K562 (cell line): ENCODE measurements around the gene RNF121. TPM values are rescaled to one million over a fixed set of nuclear protein-coding genes. Genes with fewer than 3 reads are reported as not detected.

ENCODE experiments used
- ATAC-seq: fragments of 200-7000 bp; cut with Tn5 transposase; 3 replicates; pipeline ENCODE4 v1.9.1; 2020; ENCODE audit warnings: moderate library complexity
- BruUV-seq: library from RNA; stranded (reverse); fragments of 400-500 nt; replicated peaks from 2 replicates; lab custom pipeline; 2021; lab: Mats Ljungman, UMichigan
- CTCF ChIA-PET: fragments of 300-600 bp; formaldehyde crosslinking; extraction: SDS; loops from one replicate; lab custom pipeline; 2021; ENCODE audit warnings: low intra/inter-chr PET ratio; lab: Yijun Ruan, JAX
- POLR2A ChIA-PET: fragments of 300-600, 350-650 bp; sonication (Branson Sonifier 250); formaldehyde crosslinking; extraction: SDS; loops from one replicate; lab custom pipeline; 2021; ENCODE audit warnings: antibody characterized with exemption, inconsistent platforms; lab: Yijun Ruan, JAX
- DNase-seq, 4 experiments: peaks; one replicate each; pipeline versions ENCODE4 v3.0.0 to v3.0.0-alpha.2; 2011 to 2018; ENCODE audit warnings: low spot score in 3 of 4, mixed read lengths in 3 of 4; ENCODE audit errors: extremely low read depth in 1 of 4
- FAIRE-seq: peaks from 2 replicates; lab custom pipeline; 2011; peaks lifted over from hg19 to GRCh38; lab: Jason Lieb, UNC
- H2AFZ ChIP-seq: 2 replicates; pipeline ENCODE4 v1.6.0; 2011; ENCODE audit warnings: low read depth, low read length, control low read depth, inconsistent platforms
- H3K27ac ChIP-seq: fragments of 200-600 bp; 3 replicates; pipeline ENCODE4 v1.8.0; 2011; ENCODE audit warnings: low read depth, mild to moderate bottlenecking, control low read depth, inconsistent platforms, low read length, moderate library complexity, mixed read lengths; ENCODE audit errors: extremely low read depth
- H3K27me3 ChIP-seq, 2 experiments: fragments of 300-600 bp in 1 of 2; 2 replicates in 1 of 2; 3 replicates in 1 of 2; pipeline versions ENCODE4 v1.6.0 to v1.8.0; 2011; ENCODE audit warnings: inconsistent platforms in 2 of 2, low read length in 2 of 2, mild to moderate bottlenecking in 1 of 2, mixed read lengths in 1 of 2, moderate library complexity in 1 of 2; ENCODE audit not compliant: control insufficient read depth in 2 of 2, insufficient read depth in 2 of 2
- H3K36me3 ChIP-seq: fragments of 300-600 bp; 3 replicates; pipeline ENCODE4 v1.8.0; 2011; ENCODE audit warnings: mild to moderate bottlenecking, low read length, inconsistent platforms; ENCODE audit not compliant: control insufficient read depth, insufficient read depth
- H3K4me1 ChIP-seq, 2 experiments: fragments of 200-600 bp in 1 of 2; replicated peaks in 1 of 2; 2 replicates in 1 of 2; 3 replicates in 1 of 2; pipeline versions ENCODE4 v1.5.1 to v1.8.0; 2011; ENCODE audit warnings: inconsistent platforms in 2 of 2, low read length in 2 of 2, mild to moderate bottlenecking in 1 of 2, mixed read lengths in 1 of 2, moderate library complexity in 1 of 2; ENCODE audit not compliant: control insufficient read depth in 2 of 2, insufficient read depth in 2 of 2
- H3K4me2 ChIP-seq: 2 replicates; pipeline ENCODE4 v1.6.1; 2011; ENCODE audit warnings: low read length, control low read depth, inconsistent platforms, mixed read lengths; ENCODE audit not compliant: insufficient read depth
- H3K4me3 ChIP-seq: fragments of 200-600 bp; sonication (generic), shearing (Covaris generic); 2 replicates; pipeline ENCODE4 v1.5.1; 2016; ENCODE audit warnings: control low read depth, inconsistent platforms
- H3K79me2 ChIP-seq: fragments of 200-600 bp; 3 replicates; pipeline ENCODE4 v1.8.0; 2011; ENCODE audit warnings: low read length, inconsistent platforms; ENCODE audit not compliant: control insufficient read depth, insufficient read depth
- H3K9ac ChIP-seq, 2 experiments: 2 replicates each; pipeline versions ENCODE4 v1.6.0 to v1.6.1; 2011; ENCODE audit warnings: low read depth in 2 of 2, low read length in 2 of 2, control low read depth in 1 of 2, inconsistent platforms in 1 of 2, mild to moderate bottlenecking in 1 of 2, mixed read lengths in 1 of 2; ENCODE audit not compliant: insufficient read depth in 1 of 2
- H3K9me1 ChIP-seq: one replicate; pipeline ENCODE4 v1.6.0; 2011; ENCODE audit warnings: inconsistent platforms, mild to moderate bottlenecking, low read length, moderate library complexity; ENCODE audit not compliant: control insufficient read depth, insufficient read depth
- H3K9me3 ChIP-seq: replicated peaks from 2 replicates; pipeline ENCODE4 v1.5.1; 2011; ENCODE audit warnings: low read depth, low read length, inconsistent platforms; ENCODE audit not compliant: control insufficient read depth, insufficient read depth
- H4K20me1 ChIP-seq: replicated peaks from 2 replicates; pipeline ENCODE4 v1.6.1; 2011; ENCODE audit warnings: low read length, inconsistent platforms, mixed read lengths; ENCODE audit not compliant: control insufficient read depth, insufficient read depth
- CREB3L1 ChIP-seq: fragments of 450-650 bp; IDR thresholded peaks from 2 replicates; pipeline ENCODE4 v1.6.1; 2014; ENCODE audit warnings: low read depth, mild to moderate bottlenecking, moderate library complexity, borderline replicate concordance
- FIP1L1 ChIP-seq: fragments of 200-400 bp; formaldehyde crosslinking; IDR thresholded peaks from 2 replicates; pipeline ENCODE4 v1.6.1; 2018; ENCODE audit warnings: mild to moderate bottlenecking, low read depth, low read length; ENCODE audit not compliant: poor library complexity, severe bottlenecking
- JUN ChIP-seq, 2 experiments: sonication (generic) in 1 of 2; formaldehyde crosslinking in 1 of 2; IDR thresholded peaks; 2 replicates each; pipeline versions ENCODE4 v1.6.1 to v1.8.0; 2012 to 2022; ENCODE audit warnings: borderline replicate concordance in 2 of 2, mild to moderate bottlenecking in 2 of 2, improper control_type of control experiment in 1 of 2, low read depth in 1 of 2, low read length in 1 of 2, missing genetic modification reagents in 1 of 2
- PTBP1 ChIP-seq: fragments of 200-400 bp; formaldehyde crosslinking; IDR thresholded peaks from 2 replicates; pipeline ENCODE4 v1.6.1; 2017; ENCODE audit warnings: low read depth, low read length
- SP2 ChIP-seq: IDR thresholded peaks from 2 replicates; pipeline ENCODE4 v1.6.1; 2011; ENCODE audit warnings: mild to moderate bottlenecking, low read depth, low read length, moderate library complexity; ENCODE audit not compliant: poor library complexity, severe bottlenecking; ENCODE audit errors: extremely low read depth
- STAT5A ChIP-seq: IDR thresholded peaks from 2 replicates; pipeline ENCODE4 v1.6.1; 2012; ENCODE audit warnings: low read length, inconsistent platforms, borderline replicate concordance
- TAL1 ChIP-seq: fragments of 450-650 bp; IDR thresholded peaks from 2 replicates; pipeline ENCODE4 v1.6.1; 2016; ENCODE audit warnings: mild to moderate bottlenecking
- XRCC5 ChIP-seq: fragments of 200-400 bp; formaldehyde crosslinking; IDR thresholded peaks from 2 replicates; pipeline ENCODE4 v1.6.1; 2017; ENCODE audit warnings: low read depth, mild to moderate bottlenecking, low read length
- ZBTB43 ChIP-seq: sonication (generic); formaldehyde crosslinking; IDR thresholded peaks from 2 replicates; pipeline ENCODE4 v1.8.0; 2023; ENCODE audit warnings: mild to moderate bottlenecking, missing genetic modification reagents
- ZFPM2 ChIP-seq: fragments of 250-450 bp; sonication (Bioruptor Pico); IDR thresholded peaks from 2 replicates; pipeline ENCODE4 v1.5.1; 2022; ENCODE audit warnings: mild to moderate bottlenecking
- ZNF347 ChIP-seq: fragments of 450-650 bp; formaldehyde crosslinking; IDR thresholded peaks from 2 replicates; pipeline ENCODE4 v1.4.0; 2020; ENCODE audit warnings: low read depth, mild to moderate bottlenecking, moderate library complexity
- ZNF384 ChIP-seq: IDR thresholded peaks from 2 replicates; pipeline ENCODE4 v1.6.1; 2012; ENCODE audit warnings: low read depth, low read length, improper control_type of control experiment
- ZNF551 ChIP-seq: fragments of 250-450 bp; sonication (Bioruptor Pico); IDR thresholded peaks from 2 replicates; pipeline ENCODE4 v1.5.0; 2021; ENCODE audit warnings: mild to moderate bottlenecking, moderate library complexity
- WGBS: fragments of 100-300 bp; shearing (Covaris generic); methylation state at CpG from one replicate; pipeline ENCODE4 v1.1.6; 2016; ENCODE audit warnings: low coverage, mixed read lengths; ENCODE audit not compliant: insufficient coverage; ENCODE audit errors: missing lambda C conversion rate; 5-methylcytosine and 5-hydroxymethylcytosine counted together
- in situ Hi-C: fragments of 300-500 bp; cut with MboI; formaldehyde crosslinking; loops from 4 replicates; pipeline ENCODE4 v1.15.0; 2018; ENCODE audit warnings: inconsistent platforms, mixed read lengths
- intact Hi-C: fragments of 100-400 bp; cut with micrococcal nuclease; formaldehyde crosslinking; loops from 2 replicates; pipeline ENCODE4 v1.14.2; 2022
- polyA plus RNA-seq, 8 experiments: library from polyadenylated mRNA; depleted of rRNA in 4 of 8; stranded (reverse) in 5 of 8; unstranded in 3 of 8; fragments of >200 nt; fragmentation: Nextera tagmentation in 2 of 8; fragmentation: Illumina TruSeq in 1 of 8; extraction: Ambion mirVana in 2 of 8; extraction: Trizol in 1 of 8; gene quantifications; 2 replicates each; pipeline versions ENCODE4 v1.2.1 to v1.2.3, GENCODE V29; 2011 to 2014; ENCODE audit warnings: inconsistent platforms in 1 of 8, missing spikeins in 1 of 8
- total RNA-seq, 7 experiments: library from RNA; depleted of rRNA in 6 of 7; stranded (reverse); fragments of >200 nt in 6 of 7; fragmentation: Illumina TruSeq in 2 of 7; extraction: Trizol in 2 of 7; gene quantifications; 2 replicates each; pipeline versions ENCODE4 v1.2.1 to v1.2.3, GENCODE V29; 2011 to 2021; ENCODE audit warnings: low replicate concordance in 1 of 7
- TF ChIP-seq, protein P1 (sequence below): fragments of 250-450 bp; sonication (Bioruptor Pico); IDR thresholded peaks from 2 replicates; pipeline ENCODE4 v1.4.0; 2020; ENCODE audit warnings: mild to moderate bottlenecking, moderate library complexity

The RNF121 gene
- total and polyA plus RNA-seq, 9 of the 15 experiments (the other 6 are each of a cell fraction or from before 2014, with no cell fraction given), result 8.0 to 63.4 (median 20.5) TPM

DNA sequence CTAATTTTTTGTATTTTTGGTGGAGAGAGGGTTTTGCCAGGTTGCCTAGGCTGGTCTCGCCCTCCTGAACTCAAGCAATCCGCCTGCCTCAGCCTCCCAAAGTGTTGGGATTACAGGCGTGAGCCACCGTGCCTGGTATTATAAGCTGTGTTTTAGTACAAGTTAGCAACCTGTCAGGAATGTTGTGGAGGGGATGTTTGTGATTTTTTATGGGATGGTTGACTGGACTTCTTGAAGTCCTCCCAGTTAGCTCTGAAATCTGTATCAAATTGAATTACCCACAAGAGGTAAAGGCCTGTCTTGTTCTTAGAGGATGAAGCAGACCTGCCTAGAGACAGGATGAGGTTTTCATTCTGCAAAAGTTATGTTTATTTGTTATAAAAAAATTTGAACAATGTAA, 35.8 kb downstream of the RNF121 start:
- Histone ChIP-seq H3K9me3 (no peaks in the 10 kb centered on the region), H3K36me3 (peaks cover 66% of the 10 kb centered on the region), H3K79me2 (peaks cover 6% of the 10 kb centered on the region; the same call in 1 of the 3 replicates), H3K27me3 (no peaks in the 10 kb centered on the region), H4K20me1 (no peaks in the 10 kb centered on the region), H3K4me1 (peaks cover 3 to 4% of the 10 kb centered on the region in 2 experiments; a peak in 3 of 5 replicates), H3K4me3 (no peak overlapping the region), H3K27ac (no peak overlapping the region), H3K4me2 (no peak overlapping the region), H3K9ac (no peak overlapping the region), H2AFZ (no peak overlapping the region), H3K9me1 (no peaks in the 10 kb centered on the region)
- ChIA-PET POLR2A (interaction anchor here (1.4 kb wide), 1 partner anchor 11 kb away, joined by 4 read pairs; no protein-coding TSS in a partner anchor), CTCF (no interaction called here)
- no TSS peak for BruUV-seq
- in situ Hi-C loops (no loop called here), intact Hi-C loops (no loop called here)
- WGBS, result 95% methylated on average over 4 of the region's 4 CpGs
- DNase-seq (no peak), ATAC-seq (no peak), FAIRE-seq (no peak)
- TF ChIP-seq ZFPM2, result no peak
- TF ChIP-seq ZNF551 (CRISPR knock-in tag), result no peak
- TF ChIP-seq, protein P1, sequence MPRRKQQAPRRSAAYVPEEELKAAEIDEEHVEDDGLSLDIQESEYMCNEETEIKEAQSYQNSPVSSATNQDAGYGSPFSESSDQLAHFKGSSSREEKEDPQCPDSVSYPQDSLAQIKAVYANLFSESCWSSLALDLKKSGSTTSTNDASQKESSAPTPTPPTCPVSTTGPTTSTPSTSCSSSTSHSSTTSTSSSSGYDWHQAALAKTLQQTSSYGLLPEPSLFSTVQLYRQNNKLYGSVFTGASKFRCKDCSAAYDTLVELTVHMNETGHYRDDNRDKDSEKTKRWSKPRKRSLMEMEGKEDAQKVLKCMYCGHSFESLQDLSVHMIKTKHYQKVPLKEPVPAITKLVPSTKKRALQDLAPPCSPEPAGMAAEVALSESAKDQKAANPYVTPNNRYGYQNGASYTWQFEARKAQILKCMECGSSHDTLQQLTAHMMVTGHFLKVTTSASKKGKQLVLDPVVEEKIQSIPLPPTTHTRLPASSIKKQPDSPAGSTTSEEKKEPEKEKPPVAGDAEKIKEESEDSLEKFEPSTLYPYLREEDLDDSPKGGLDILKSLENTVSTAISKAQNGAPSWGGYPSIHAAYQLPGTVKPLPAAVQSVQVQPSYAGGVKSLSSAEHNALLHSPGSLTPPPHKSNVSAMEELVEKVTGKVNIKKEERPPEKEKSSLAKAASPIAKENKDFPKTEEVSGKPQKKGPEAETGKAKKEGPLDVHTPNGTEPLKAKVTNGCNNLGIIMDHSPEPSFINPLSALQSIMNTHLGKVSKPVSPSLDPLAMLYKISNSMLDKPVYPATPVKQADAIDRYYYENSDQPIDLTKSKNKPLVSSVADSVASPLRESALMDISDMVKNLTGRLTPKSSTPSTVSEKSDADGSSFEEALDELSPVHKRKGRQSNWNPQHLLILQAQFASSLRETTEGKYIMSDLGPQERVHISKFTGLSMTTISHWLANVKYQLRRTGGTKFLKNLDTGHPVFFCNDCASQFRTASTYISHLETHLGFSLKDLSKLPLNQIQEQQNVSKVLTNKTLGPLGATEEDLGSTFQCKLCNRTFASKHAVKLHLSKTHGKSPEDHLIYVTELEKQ (CRISPR knock-in tag), result no peak
- TF ChIP-seq ZNF384, result no peak
- no peak for TF ChIP-seq JUN (IDR thresholded peaks at IDR 0.05; ENCODE audit: borderline replicate concordance, low read depth, low read length)
- TF ChIP-seq JUN (CRISPR knock-in tag; IDR thresholded peaks at IDR 0.05; ENCODE audit: borderline replicate concordance), result no peak
- TF ChIP-seq TAL1, result no peak
- TF ChIP-seq CREB3L1, result no peak
- TF ChIP-seq PTBP1, result no peak
- TF ChIP-seq FIP1L1, result no peak
- TF ChIP-seq ZNF347 (CRISPR knock-in tag), result no peak
- no peak for TF ChIP-seq XRCC5
- TF ChIP-seq ZBTB43, result no peak
- no peak for TF ChIP-seq STAT5A
- TF ChIP-seq SP2, result no peak
